ENCODE measurements around the gene PLEKHM2. TPM values are rescaled to one million over a fixed set of nuclear protein-coding genes. Genes with fewer than 3 reads are reported as not detected.

PLEKHM2 gene
- total and polyA plus RNA-seq, 12 donors: 63.7 to 106 (median 76.7) TPM

DNA sequence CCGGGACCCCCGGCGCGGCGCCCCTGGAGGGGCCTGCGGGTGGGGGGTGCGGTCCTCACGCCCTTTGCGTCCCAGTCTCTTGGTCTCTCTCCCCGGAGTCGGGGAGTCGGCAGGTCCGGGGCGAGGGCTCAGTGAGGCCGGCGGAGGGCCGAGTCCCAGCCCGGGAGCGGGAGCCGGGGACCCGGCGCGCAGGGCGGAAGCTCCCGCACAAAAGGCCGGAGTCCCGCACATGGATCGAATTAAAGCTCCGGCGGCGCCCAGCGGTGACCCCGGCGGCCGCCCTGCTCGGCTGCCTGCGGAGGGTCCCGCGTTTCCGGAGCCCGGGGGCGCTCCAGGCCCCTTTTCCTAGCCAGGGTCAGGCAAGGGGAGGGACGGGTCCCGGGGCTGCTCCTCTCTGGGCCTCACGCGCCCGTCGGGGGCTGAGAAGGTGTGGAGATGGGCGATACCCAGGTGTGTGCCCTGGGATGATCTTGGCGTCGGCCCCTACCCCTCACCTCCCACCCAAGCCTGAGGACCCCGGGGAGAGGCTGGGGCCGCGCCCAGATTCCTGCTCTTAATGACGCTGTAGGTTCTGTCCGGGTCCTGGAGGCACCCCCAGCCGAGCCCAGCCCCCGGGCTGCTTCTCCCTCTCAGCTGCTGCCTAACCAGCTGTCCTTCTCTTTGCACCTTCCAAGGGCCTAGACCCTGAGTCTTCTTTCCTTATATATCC, 75.0 kb downstream of the PLEKHM2 start:
- Histone ChIP-seq H3K27me3 (peaks cover 0 to 59% (median 16%) of the 10 kb centered on the region in 7 donors), H3K9me3 (no peaks in the 10 kb centered on the region), H3K4me3 (peak overlapping the region; percentile 66 to 85 (median 72)), H3K36me3 (no peaks in the 10 kb centered on the region), H3K4me1 (peaks cover 14 to 64% (median 50%) of the 10 kb centered on the region in 9 donors), H3K27ac (peak overlapping the region in 9 of 10 donors; percentile 66 to 87 (median 83))
- DNase-seq (no peak), ATAC-seq (peak; percentile 3 to 26 (median 8))
- WGBS, 2 donors: 2 to 3% methylated on average over 54 to 58 of the region's 58 CpGs
- intact Hi-C loops (cut with DNase I): no loop called here
- TF ChIP-seq, protein P1, sequence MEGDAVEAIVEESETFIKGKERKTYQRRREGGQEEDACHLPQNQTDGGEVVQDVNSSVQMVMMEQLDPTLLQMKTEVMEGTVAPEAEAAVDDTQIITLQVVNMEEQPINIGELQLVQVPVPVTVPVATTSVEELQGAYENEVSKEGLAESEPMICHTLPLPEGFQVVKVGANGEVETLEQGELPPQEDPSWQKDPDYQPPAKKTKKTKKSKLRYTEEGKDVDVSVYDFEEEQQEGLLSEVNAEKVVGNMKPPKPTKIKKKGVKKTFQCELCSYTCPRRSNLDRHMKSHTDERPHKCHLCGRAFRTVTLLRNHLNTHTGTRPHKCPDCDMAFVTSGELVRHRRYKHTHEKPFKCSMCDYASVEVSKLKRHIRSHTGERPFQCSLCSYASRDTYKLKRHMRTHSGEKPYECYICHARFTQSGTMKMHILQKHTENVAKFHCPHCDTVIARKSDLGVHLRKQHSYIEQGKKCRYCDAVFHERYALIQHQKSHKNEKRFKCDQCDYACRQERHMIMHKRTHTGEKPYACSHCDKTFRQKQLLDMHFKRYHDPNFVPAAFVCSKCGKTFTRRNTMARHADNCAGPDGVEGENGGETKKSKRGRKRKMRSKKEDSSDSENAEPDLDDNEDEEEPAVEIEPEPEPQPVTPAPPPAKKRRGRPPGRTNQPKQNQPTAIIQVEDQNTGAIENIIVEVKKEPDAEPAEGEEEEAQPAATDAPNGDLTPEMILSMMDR (IDR thresholded peaks at IDR 0.05): peak in 2 of 9 donors; percentile 9 to 16

DNA sequence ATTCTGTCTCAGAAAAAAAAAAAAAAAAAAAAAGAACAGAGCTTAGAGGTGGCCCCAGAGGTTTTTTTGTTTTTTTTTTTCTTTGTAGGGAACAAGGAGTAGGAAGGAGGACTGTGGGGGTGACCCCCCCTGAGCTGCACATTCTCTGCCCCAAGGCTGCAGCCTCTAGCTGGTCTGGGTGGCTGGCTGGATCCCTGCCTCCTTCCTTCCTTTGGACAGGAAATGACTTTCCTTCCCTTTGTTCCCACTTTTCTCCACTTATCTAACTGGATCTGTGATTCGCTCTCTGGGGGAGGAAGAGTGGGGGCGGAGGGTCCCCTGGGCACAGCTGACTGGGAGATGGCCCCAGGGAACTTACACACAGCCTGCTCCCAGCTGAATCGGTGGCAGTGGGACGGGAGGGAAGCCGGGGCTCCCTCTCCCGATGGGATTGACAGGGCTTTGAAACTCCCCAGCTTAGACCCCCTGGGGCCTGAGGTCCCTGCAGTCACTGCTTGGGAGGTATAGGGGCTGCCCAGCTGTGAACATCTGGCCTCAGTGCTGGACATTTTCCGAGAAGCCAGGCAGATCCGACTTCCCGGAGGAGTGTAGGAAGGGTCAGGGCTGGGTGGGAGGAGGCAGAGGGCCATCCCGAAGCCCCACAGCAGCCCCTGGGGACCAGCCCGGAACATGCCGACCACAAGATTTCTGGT, 76.5 kb downstream of the PLEKHM2 start:
- TF ChIP-seq, protein P1 (IDR thresholded peaks at IDR 0.05): no peak
- Histone ChIP-seq H3K36me3 (peaks cover 0 to 12% (median 0%) of the 10 kb centered on the region in 9 donors), H3K9me3 (no peaks in the 10 kb centered on the region), H3K27ac (peak overlapping the region; percentile 66 to 87 (median 82)), H3K4me3 (peak overlapping the region in 7 of 10 donors; percentile 10 to 85 (median 72)), H3K4me1 (peaks cover 19 to 80% (median 66%) of the 10 kb centered on the region in 9 donors), H3K27me3 (peaks cover 0 to 59% (median 16%) of the 10 kb centered on the region in 7 donors)
- ATAC-seq (peak in 7 of 8 donors; percentile 31 to 51 (median 42)), DNase-seq (peak; percentile 64 to 73)
- 10 to 11% methylated on average over 12 of the region's 12 CpGs for WGBS, 2 donors
- intact Hi-C loops (cut with DNase I): no loop called here

DNA sequence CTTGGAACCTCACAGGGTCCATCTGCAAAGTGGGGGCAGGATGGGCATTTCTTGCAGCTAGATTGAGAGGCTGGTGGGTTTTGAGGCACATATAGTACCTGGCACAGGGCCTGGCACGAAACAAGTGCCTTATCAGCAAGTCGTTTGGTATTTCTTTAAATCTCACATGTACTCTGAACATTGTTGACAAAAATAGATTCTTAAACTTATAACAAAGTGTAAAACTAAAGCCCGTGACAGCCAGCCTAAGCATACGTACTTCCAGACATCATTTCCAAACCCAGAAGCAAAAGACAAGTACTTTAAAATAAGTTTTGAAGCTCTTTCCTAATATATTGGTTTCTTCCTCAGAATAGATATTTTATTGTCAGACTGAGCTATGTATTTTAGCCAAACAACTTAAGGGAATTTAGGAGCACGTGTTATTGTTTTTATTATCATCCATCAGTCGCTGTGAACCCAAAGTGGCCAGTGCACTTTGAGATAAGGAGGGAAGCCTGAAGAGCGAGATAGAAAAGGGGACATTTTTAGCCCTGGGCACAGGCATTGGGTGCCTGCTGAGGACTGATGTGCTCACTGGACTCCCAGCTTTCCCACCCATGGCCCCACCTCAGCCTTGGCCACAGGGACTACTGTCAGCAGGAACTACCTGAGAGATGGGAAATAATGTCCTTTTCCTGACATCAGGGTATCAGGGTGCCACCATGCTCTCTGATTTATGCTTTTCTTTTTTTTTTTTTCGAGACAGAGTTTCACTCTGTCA, 77.4 kb downstream of the PLEKHM2 start:
- ATAC-seq: peak in 6 of 8 donors; percentile 18 to 73 (median 54)
- intact Hi-C loops (cut with DNase I): no loop called here
- 32 to 38% methylated on average over 8 of the region's 8 CpGs for WGBS, 2 donors
- peak overlapping the region; percentile 66 to 87 (median 82) for H3K27ac ChIP-seq
- TF ChIP-seq, protein P1 (IDR thresholded peaks at IDR 0.05): no peak
- H3K4me1 ChIP-seq: peaks cover 19 to 82% (median 62%) of the 10 kb centered on the region in 9 donors
- H3K27me3 ChIP-seq: peaks cover 0 to 54% (median 16%) of the 10 kb centered on the region in 7 donors
- H3K9me3 ChIP-seq: no peaks in the 10 kb centered on the region
- DNase-seq: peak in 1 of 2 donors; percentile 46
- peak overlapping the region in 5 of 10 donors; percentile 10 to 82 (median 72) for H3K4me3 ChIP-seq
- H3K36me3 ChIP-seq: peaks cover 0 to 18% (median 0%) of the 10 kb centered on the region in 9 donors

GRCh38 chr1:15762546-15762945, 78.4 kb downstream of the PLEKHM2 start:
- Histone ChIP-seq H3K27me3 (peaks cover 0 to 44% (median 16%) of the 10 kb centered on the region in 7 donors), H3K9me3 (no peaks in the 10 kb centered on the region), H3K27ac (peak overlapping the region in 8 of 10 donors; percentile 66 to 85 (median 82)), H3K4me1 (peaks cover 19 to 79% (median 52%) of the 10 kb centered on the region in 9 donors), H3K36me3 (peaks cover 0 to 24% (median 0%) of the 10 kb centered on the region in 9 donors), H3K4me3 (no peak overlapping the region)
- TF ChIP-seq, protein P1 (IDR thresholded peaks at IDR 0.05): no peak
- intact Hi-C loops (cut with DNase I): no loop called here
- no peak for ATAC-seq
- DNase-seq: no peak
- 50 to 62% methylated on average over 10 of the region's 10 CpGs for WGBS, 2 donors
